Measurements from ENCODE around the gene PSPN.

The PSPN gene

GRCh38 chr19:6375411-6376010 lies at the start of gene PSPN:
Gene PSPN (minus strand): TSS chr19:6375933. CDS start chr19:6375849, 84 bp downstream.
- no peak within 1 kb of the TSS for H3K4me3 ChIP-seq (ENCODE audit: low read depth, low read length)
- DNase-seq (ENCODE audit: low read depth) = no peak

- peak; percentile 100 for DNase-seq (ENCODE audit: low read depth)
- H3K4me3 ChIP-seq (ENCODE audit: low read depth, low read length) = peak overlapping the region; percentile 24
Observed at GRCh38 chr19:6424939-6425731, 49.4 kb upstream of the PSPN start.

DNA sequence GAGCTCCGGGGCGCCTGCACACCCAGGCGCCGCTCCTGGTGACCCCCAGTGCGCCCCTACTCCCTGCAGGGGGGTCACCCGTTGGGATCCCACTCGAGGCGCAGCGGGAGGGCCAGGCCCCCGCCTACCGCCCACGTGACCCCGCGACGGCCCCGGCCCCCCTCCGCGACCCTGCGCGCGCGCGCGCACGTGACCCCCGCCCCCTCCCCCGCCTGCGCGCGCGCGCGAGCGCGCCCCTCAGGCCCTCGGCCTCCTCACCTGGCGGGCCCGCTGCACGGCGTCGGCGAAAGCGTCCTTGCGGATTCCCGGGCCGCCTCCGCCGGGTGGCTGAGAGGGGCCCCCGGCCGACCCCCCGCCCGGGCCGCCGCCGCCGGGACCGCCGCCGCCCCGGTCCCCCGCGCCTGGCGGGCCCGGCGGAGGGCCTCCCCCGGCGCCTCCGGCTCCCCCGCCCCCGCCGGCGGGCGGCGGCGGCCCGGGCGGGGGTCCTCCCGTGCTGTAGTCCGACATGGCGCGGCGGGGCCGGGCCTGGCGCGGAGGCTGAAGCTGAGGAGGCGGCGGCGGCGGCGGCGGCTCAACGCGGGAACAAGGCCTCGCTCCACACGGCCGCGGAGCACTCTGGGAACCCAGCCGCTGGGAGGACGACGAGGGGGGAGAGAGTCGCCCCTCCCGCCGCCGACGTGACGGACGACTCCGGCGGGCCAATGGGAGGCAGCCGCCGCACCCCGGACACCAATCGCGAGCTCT lies 48.6 kb upstream of the PSPN start, which contains the start of gene KHSRP:
Gene KHSRP (minus strand): TSS at position 617 of the 744 bp plus-strand sequence. CDS start 110 bp downstream, at position 507.
- no peak for DNase-seq (ENCODE audit: low read depth)
- peak within 1 kb of the TSS; percentile 71 for H3K4me3 ChIP-seq (ENCODE audit: low read depth, low read length)

DNA sequence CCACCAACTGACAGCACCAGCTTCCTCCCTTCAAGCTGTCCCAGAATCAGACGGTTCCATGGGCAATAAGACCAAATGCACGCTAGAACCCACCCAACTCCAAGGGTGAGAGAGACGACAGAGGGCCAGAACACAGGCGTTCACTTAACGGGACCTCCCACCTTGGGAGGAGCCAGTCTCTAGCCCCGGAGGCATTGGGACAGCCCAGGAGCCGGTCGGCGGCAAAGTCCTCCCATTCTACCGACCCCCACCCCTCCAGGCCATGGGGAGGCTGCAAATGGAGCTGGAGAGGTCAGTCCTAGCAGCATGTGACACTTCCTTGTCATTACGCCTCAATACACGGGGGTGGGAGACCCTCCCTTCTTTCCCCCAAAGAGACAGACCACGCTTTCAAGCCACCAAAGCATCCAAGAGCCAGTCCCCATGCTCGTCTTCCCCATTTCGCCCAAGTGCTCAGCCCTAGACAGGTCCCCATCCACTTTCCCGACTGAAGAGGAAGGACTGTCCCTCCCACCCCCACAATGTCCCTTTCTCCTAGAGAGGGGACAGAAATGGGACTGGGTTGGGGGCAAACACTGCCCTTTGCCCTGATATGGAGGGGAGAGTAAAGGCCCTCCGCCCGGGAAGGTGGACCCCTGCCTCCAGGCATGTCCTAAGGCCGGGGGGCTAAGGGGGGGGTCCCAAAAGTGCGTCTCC lies 47.9 kb upstream of the PSPN start:
- peak; percentile 7 for DNase-seq (ENCODE audit: low read depth)
- peak overlapping the region; percentile 71 for H3K4me3 ChIP-seq (ENCODE audit: low read depth, low read length)

- no peak overlapping the region for H3K4me3 ChIP-seq (ENCODE audit: low read depth, low read length)
- no peak for DNase-seq (ENCODE audit: low read depth)
Observed at GRCh38 chr19:6421075-6422014, 45.6 kb upstream of the PSPN start.

- no peak overlapping the region for H3K4me3 ChIP-seq (ENCODE audit: low read depth, low read length)
- DNase-seq (ENCODE audit: low read depth) = no peak
Observed at GRCh38 chr19:6418562-6418932, 42.8 kb upstream of the PSPN start.

DNA sequence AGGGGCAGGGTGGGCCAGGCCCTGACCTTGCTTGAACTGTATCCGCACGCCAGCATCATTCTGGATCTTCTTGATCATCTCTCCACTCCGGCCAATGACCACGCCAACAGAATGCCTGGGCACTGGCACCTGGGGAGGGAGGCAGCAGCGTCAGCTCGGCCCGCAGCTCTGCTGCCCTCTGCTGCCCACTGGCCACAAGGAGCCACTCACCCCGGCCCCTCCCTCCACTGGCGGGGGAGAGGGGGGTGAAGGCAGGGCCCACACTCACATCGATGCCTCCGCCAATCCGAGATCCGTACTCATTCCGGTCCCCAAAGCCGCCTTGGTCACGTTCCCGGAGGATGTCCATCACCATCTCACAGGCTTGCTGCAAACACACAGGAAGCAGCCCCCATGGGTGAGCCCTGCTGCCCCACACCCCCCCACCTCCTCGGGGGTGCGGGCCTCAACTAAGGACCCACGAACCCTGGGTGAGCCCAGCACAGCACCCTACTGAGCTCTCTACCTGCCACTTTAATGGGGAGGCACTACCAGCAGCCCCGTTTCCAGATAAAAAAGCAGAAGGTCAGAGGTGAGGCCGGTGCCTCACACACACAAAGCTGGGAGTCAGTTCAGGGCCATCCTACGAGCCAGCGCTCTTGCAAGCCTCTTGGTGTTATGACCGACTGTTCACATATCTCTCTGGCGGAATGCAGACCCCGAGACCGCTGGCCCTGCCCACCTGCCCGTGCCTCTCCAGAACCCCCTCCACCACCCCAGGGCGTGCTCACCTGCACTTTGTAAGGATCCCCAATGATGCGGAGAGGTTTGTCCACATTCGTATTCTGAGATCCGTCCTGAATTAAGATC lies 42.2 kb upstream of the PSPN start:
- DNase-seq (ENCODE audit: low read depth) = peak; percentile 1
- no peak overlapping the region for H3K4me3 ChIP-seq (ENCODE audit: low read depth, low read length)

DNA sequence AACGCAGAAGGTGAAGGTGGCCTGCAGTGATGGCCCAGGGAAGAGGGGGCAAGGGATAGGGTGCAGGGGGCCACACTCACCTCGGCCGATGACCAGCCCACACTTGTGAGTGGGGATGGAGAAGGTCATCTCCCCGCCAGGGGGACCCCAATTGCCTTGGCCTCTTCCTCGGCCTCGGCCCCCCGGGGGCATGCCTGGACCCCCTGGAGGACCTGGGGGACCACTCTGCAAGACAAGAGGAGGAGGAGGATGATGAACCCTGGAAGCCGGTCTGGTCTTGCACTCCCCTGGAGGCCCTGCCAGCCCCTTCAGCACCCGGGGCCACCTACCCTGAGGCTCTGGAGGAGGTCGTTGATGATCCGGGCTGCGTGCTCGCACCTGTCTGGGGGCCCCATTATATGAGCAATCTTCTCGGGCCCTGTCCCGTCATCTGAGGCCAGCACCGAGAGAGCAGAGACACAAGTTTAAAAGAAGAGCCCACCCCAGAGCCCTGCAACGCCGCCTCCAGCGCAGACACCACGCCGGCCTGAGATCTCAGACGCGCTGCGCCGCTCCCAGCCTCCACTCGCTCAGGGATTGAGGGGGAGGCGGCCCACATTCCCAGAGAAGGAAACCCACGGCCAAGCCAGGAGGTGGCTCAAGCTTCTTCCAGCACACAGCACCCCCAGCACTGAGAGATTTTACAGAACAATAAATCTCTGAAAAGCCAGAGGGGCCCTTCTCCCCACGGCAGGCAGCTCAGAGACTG lies 41.1 kb upstream of the PSPN start:
- no peak overlapping the region for H3K4me3 ChIP-seq (ENCODE audit: low read depth, low read length)
- DNase-seq (ENCODE audit: low read depth) = no peak

DNA sequence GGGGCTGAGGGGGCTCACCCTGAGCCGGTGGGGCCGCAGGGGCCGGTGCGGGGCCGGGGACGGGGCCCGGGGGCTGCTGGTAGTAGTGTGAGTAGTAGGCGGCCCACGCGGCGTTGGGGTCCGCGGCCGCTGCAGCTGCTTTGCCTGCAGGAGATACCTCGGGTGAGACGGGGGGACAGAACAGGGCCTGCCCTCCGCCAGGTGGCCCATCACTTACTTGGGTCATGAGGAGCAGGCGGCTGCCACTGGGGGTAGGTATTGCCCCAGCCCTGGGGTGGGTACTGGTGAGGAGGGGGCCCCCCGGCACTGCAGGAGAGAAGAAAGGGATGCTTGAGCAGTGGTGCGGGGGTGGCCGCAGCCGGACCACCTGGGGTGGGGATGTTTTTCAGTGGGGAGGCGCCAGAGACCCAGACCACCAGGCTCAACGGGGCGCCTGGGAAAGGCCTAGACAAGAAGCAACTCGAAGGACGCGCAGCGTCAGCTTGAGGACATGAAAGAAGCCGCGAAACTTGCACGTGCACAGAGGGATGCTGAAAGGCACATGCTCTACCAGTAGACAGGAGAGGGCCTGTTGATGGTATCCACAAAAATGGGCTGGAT lies 40.0 kb upstream of the PSPN start:
- DNase-seq (ENCODE audit: low read depth) = no peak
- no peak overlapping the region for H3K4me3 ChIP-seq (ENCODE audit: low read depth, low read length)

GRCh38 chr19:6414793-6415590 lies 39.3 kb upstream of the PSPN start:
- no peak for DNase-seq (ENCODE audit: low read depth)
- no peak overlapping the region for H3K4me3 ChIP-seq (ENCODE audit: low read depth, low read length)

DNA sequence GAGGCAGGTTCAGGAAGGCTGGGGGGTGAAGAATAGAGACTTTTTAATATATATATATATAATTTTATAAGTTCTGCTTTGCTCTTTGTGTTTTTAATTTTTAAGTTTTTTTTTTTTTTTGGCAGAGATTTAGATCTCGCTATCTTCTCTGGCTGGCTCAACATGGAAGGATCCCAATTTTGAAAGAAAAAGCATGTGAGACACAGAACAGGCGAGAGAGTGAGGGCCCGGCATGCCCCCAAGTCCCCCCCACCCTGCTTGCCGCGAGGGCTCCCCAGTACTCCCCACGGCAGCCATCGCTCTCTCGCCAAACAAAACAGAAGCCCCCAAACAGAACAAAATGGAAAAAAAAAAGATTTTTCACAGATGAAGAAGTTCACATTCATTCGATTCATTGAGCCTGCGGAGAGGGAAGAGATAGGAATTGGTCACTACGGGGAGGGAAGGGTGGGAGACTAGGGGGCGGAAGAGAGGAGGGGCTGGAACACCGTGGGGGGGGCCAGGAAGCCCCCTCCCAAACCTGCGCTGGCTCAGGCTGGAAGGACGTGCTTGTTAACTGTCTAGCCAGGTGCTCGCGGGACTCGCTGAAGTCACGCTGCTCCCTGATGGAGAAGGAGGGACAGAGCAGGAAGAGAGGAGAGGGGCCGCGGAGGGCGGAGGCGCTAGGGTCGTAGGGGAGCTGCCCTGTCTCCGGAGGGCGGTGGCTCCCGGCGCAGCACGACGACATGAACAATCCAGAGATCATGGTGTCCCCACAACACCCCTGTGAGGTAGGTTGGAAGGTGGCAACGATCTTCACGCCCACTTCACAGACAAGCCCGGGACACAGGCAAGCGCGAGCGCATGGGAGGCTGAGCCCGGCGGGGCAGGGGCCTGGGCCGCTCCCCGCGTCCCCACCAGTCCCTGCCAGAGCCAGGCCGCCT lies 38.2 kb upstream of the PSPN start:
- no peak overlapping the region for H3K4me3 ChIP-seq (ENCODE audit: low read depth, low read length)
- no peak for DNase-seq (ENCODE audit: low read depth)

- no peak overlapping the region for H3K4me3 ChIP-seq (ENCODE audit: low read depth, low read length)
- DNase-seq (ENCODE audit: low read depth) = no peak
Observed at GRCh38 chr19:6413291-6413690, 37.6 kb upstream of the PSPN start.

- no peak for DNase-seq (ENCODE audit: low read depth)
- no peak overlapping the region for H3K4me3 ChIP-seq (ENCODE audit: low read depth, low read length)
Observed at GRCh38 chr19:6412447-6413091, 36.8 kb upstream of the PSPN start.

GRCh38 chr19:6412061-6412446 lies 36.3 kb upstream of the PSPN start:
- no peak for DNase-seq (ENCODE audit: low read depth)
- no peak overlapping the region for H3K4me3 ChIP-seq (ENCODE audit: low read depth, low read length)

DNA sequence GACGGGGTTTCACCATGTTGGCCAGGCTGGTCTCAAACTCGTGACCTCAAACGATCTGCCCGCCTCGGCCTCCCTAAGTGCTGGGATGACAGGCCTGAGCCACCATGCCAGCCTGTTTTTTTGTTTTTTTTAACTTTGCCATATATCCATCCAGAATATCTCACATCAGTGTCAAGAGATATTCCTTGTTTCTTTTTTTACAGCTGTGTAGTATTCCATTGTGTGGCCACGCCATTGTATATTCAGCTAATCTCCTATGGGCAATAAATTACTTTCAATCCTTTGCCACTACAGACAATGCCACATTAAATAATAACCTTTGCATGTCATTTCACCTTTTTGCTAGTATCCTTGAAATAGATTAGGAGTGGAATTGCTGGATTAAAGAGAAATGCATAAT lies 33.6 kb upstream of the PSPN start:
- no peak for DNase-seq (ENCODE audit: low read depth)
- H3K4me3 ChIP-seq (ENCODE audit: low read depth, low read length) = no peak overlapping the region
